Measurements from ENCODE around the gene LSP1.
"Not testable (repeated sequence)": the region's sequence is repeated elsewhere in the genome, so short reads cannot be mapped to it uniquely, and the experiment has no call there.

Gene LSP1

GRCh38 chr11:1928891-1929541, 76.1 kb downstream of the LSP1 start:
- DNase-seq (ENCODE audit: low spot score) = no peak

GRCh38 chr11:1929621-1930461, 77.0 kb downstream of the LSP1 start:
- DNase-seq (ENCODE audit: low spot score) = no peak

- no peak for DNase-seq (ENCODE audit: low spot score)
Observed at GRCh38 chr11:1930462-1930830, 77.6 kb downstream of the LSP1 start.

GRCh38 chr11:1931341-1932104, 78.6 kb downstream of the LSP1 start:
- DNase-seq (ENCODE audit: low spot score) = no peak

GRCh38 chr11:1932105-1932480, 79.2 kb downstream of the LSP1 start:
- DNase-seq (ENCODE audit: low spot score) = no peak

GRCh38 chr11:1932681-1933080, 79.8 kb downstream of the LSP1 start:
- no peak for DNase-seq (ENCODE audit: low spot score)

GRCh38 chr11:1933416-1934334, 80.8 kb downstream of the LSP1 start:
- no peak for DNase-seq (ENCODE audit: low spot score)

- DNase-seq (ENCODE audit: low spot score) = no peak
Observed at GRCh38 chr11:1934335-1935155, 81.7 kb downstream of the LSP1 start.

GRCh38 chr11:1935156-1936071, 82.5 kb downstream of the LSP1 start:
- no peak for DNase-seq (ENCODE audit: low spot score)

GRCh38 chr11:1936072-1936780, 83.3 kb downstream of the LSP1 start:
- no peak for DNase-seq (ENCODE audit: low spot score)

GRCh38 chr11:1936781-1937615, 84.1 kb downstream of the LSP1 start:
- DNase-seq (ENCODE audit: low spot score) = no peak

GRCh38 chr11:1937616-1938342, 84.9 kb downstream of the LSP1 start:
- no peak for DNase-seq (ENCODE audit: low spot score)

- DNase-seq (ENCODE audit: low spot score) = no peak
Observed at GRCh38 chr11:1938343-1939005, 85.6 kb downstream of the LSP1 start.

- no peak for DNase-seq (ENCODE audit: low spot score)
Observed at GRCh38 chr11:1939006-1939625, 86.2 kb downstream of the LSP1 start.

- not testable (repeated sequence) for DNase-seq (ENCODE audit: low spot score)
Observed at GRCh38 chr11:1939788-1940187, 86.9 kb downstream of the LSP1 start.
